Sciatic nerve (tissue), 1 donor: Measurements from ENCODE around the gene FLOT2. TPM values are rescaled to one million over a fixed set of nuclear protein-coding genes. Genes with fewer than 3 reads are reported as not detected.

Experiments
- microRNA-seq: library from miRNA; unstranded; fragments of <30 nt; microRNA quantifications from one replicate; pipeline ENCODE4 v1.2.0, GENCODE V29; 2020
- total RNA-seq: library from RNA; stranded (reverse); fragmentation: NEBNext Ultra II Directional; extraction: Animal tissue kit (Norgen Biotek cat#: 25700); gene quantifications from one replicate; pipeline ENCODE4 v1.2.1, GENCODE V29; 2021
- donor health status: DM: no; HTN: no; CAD: no.

The FLOT2 gene
- total RNA-seq, 1 donor from 2014 or later = 111 TPM

Small RNAs within 50 kb of the gene (microRNA-seq; reads per million reads assigned to microRNA genes)
- not detected for gene MIR451B

Other genes with a start within 250 kb of the FLOT2 start
- 33.7 TPM for gene SDF2, start 235.8 kb downstream of the FLOT2 start, total RNA-seq
- gene SUPT6H, start 235.5 kb downstream of the FLOT2 start, total RNA-seq = 70.7 TPM
- 7.6 TPM for gene PROCA1, start 185.8 kb downstream of the FLOT2 start, total RNA-seq
- 81.3 TPM for gene RAB34, start 179.9 kb downstream of the FLOT2 start, total RNA-seq
- gene RPL23A, start 177.7 kb downstream of the FLOT2 start, total RNA-seq = 1,089 TPM
- gene TLCD1, start 171.5 kb downstream of the FLOT2 start, total RNA-seq = 3.1 TPM
- 3.4 TPM for gene NEK8, start 168.9 kb downstream of the FLOT2 start, total RNA-seq
- gene TRAF4, start 153.7 kb downstream of the FLOT2 start, total RNA-seq = 39.2 TPM
- gene FAM222B, start 54.9 kb downstream of the FLOT2 start, total RNA-seq = 17.3 TPM
- 23.0 TPM for gene ERAL1, start 42.7 kb downstream of the FLOT2 start, total RNA-seq
- 9.6 TPM for gene DHRS13, start 5.3 kb upstream of the FLOT2 start, total RNA-seq
- gene PHF12, start 53.8 kb upstream of the FLOT2 start, total RNA-seq = 42.8 TPM
- not detected for gene SEZ6, start 108.3 kb upstream of the FLOT2 start, total RNA-seq
- gene PIPOX, start 145.4 kb upstream of the FLOT2 start, total RNA-seq = 1.5 TPM